ENCODE data around the gene FGFR3. TPM values are rescaled to one million over a fixed set of nuclear protein-coding genes. Genes with fewer than 3 reads are reported as not detected.

FGFR3 gene
- total and polyA plus RNA-seq, 9 of the 15 experiments (the other 6 are each of a cell fraction or from before 2014, with no cell fraction given), result 1.2 to 60.4 (median 12.7) TPM

- peak; percentile 98 for TF ChIP-seq SMARCA5 (IDR thresholded peaks at IDR 0.05)
- no peak for TF ChIP-seq ZNF12 (CRISPR knock-in tag; IDR thresholded peaks at IDR 0.05)
- peak; percentile 51; the same call in 1 of the 2 replicates for TF ChIP-seq ZBTB5 (IDR thresholded peaks at IDR 0.05)
- no peak for TF ChIP-seq SMC3 (conservative IDR thresholded peaks at IDR 0.05; ENCODE audit: insufficient read depth, low read depth, low read length)
- no peak for TF ChIP-seq XRCC4 (IDR thresholded peaks at IDR 0.05; ENCODE audit: extremely low read depth, insufficient read depth, insufficient read length)
- TF ChIP-seq MTF1 (CRISPR knock-in tag; IDR thresholded peaks at IDR 0.05; ENCODE audit: borderline replicate concordance), result no peak
- no peak for TF ChIP-seq YBX1 (IDR thresholded peaks at IDR 0.05)
- TF ChIP-seq NR2F6 (CRISPR knock-in tag; IDR thresholded peaks at IDR 0.05), result no peak
- no peak for TF ChIP-seq HNRNPH1 (optimal IDR thresholded peaks at IDR 0.05; ENCODE audit: low read depth, low read length)
- no peak for TF ChIP-seq KLF16 (IDR thresholded peaks at IDR 0.05)
- TF ChIP-seq CCNT2 (IDR thresholded peaks at IDR 0.05; ENCODE audit: borderline replicate concordance, extremely low read depth, insufficient read length, low read depth, low read length), result no peak
- no peak for TF ChIP-seq ZNF347 (CRISPR knock-in tag; IDR thresholded peaks at IDR 0.05; ENCODE audit: low read depth)
- peak; percentile 95 for TF ChIP-seq BCOR (IDR thresholded peaks at IDR 0.05)
- peak; percentile 95 for TF ChIP-seq ZNF263 (CRISPR knock-in tag; IDR thresholded peaks at IDR 0.05; ENCODE audit: borderline replicate concordance)
- no peak for TF ChIP-seq ILK (tag; IDR thresholded peaks at IDR 0.05; ENCODE audit: borderline replicate concordance, low read depth)
- TF ChIP-seq TOE1 (IDR thresholded peaks at IDR 0.05; ENCODE audit: borderline replicate concordance), result 0 out of 2 replicates have a peak, but pooled peaks have one; percentile 14
- no peak for TF ChIP-seq TOE1 (CRISPR knock-in tag; IDR thresholded peaks at IDR 0.05; ENCODE audit: borderline replicate concordance, low read depth)
- no peak for TF ChIP-seq BCLAF1 (IDR thresholded peaks at IDR 0.05; ENCODE audit: borderline replicate concordance in 1 of 2, control insufficient read depth in 1 of 2, low read depth in 2 of 2, low read length in 1 of 2)
- TF ChIP-seq RBM22 (IDR thresholded peaks at IDR 0.05; ENCODE audit: low read depth, low read length, poor library complexity, severe bottlenecking), result no peak
- TF ChIP-seq ZNF436 (CRISPR knock-in tag; IDR thresholded peaks at IDR 0.05), result peak; percentile 92
- no peak for TF ChIP-seq CBFB (CRISPR knock-in tag; IDR thresholded peaks at IDR 0.05)
Measured at GRCh38 chr4:1808851-1809753, 16.0 kb downstream of the FGFR3 start (continued).
